KBM-7 (cell line): Measurements from ENCODE around the gene EPHA2.

Experiments used
- DNase-seq: peaks from one replicate; pipeline ENCODE4 v3.0.0-alpha.2; 2015
- in situ Hi-C: fragments of 300-500 bp; cut with MboI; formaldehyde crosslinking; loops from 2 replicates; pipeline ENCODE4 v1.14.3; 2020; ENCODE audit warnings: low sequenced_read_pairs, low pct_unique_long_range_greater_than_20kb, mixed read lengths

The EPHA2 gene

GRCh38 chr1:16153096-16153998 is 2.5 kb downstream of the EPHA2 start:
- DNase-seq = no peak
- in situ Hi-C loops = no loop called here

GRCh38 chr1:16152481-16153087 is 3.3 kb downstream of the EPHA2 start:
- in situ Hi-C loops = no loop called here

GRCh38 chr1:16151995-16152384 is 3.9 kb downstream of the EPHA2 start:
- in situ Hi-C loops = no loop called here
- DNase-seq = no peak

More at GRCh38 chr1:16152481-16153087, 3.3 kb downstream of the EPHA2 start:
- no peak for DNase-seq

GRCh38 chr1:16151196-16151994 is 4.5 kb downstream of the EPHA2 start:
- peak; percentile 70 for DNase-seq
- in situ Hi-C loops = no loop called here

GRCh38 chr1:16150508-16150907 is 5.4 kb downstream of the EPHA2 start:
- in situ Hi-C loops = no loop called here
- DNase-seq = no peak

- no peak for DNase-seq
- in situ Hi-C loops = no loop called here
These were observed 6.0 kb downstream of the EPHA2 start for GRCh38 chr1:16149702-16150488.

GRCh38 chr1:16149146-16149545 is 6.7 kb downstream of the EPHA2 start:
- in situ Hi-C loops = no loop called here
- DNase-seq = no peak

GRCh38 chr1:16148329-16149092 is 7.4 kb downstream of the EPHA2 start:
- in situ Hi-C loops = no loop called here
- DNase-seq = no peak

- in situ Hi-C loops = no loop called here
- DNase-seq = no peak
These were observed 8.5 kb downstream of the EPHA2 start for GRCh38 chr1:16147156-16147926.

GRCh38 chr1:16146279-16147155 is 9.4 kb downstream of the EPHA2 start:
- in situ Hi-C loops = no loop called here
- peak; percentile 57 for DNase-seq

- in situ Hi-C loops = no loop called here
- no peak for DNase-seq
These were observed 10.1 kb downstream of the EPHA2 start for GRCh38 chr1:16145662-16146278.

- no peak for DNase-seq
- in situ Hi-C loops = no loop called here
These were observed 10.7 kb downstream of the EPHA2 start for GRCh38 chr1:16145030-16145661.

- no peak for DNase-seq
- in situ Hi-C loops = no loop called here
These were observed 11.4 kb downstream of the EPHA2 start for GRCh38 chr1:16144325-16145029.

GRCh38 chr1:16143566-16144324 is 12.1 kb downstream of the EPHA2 start:
- in situ Hi-C loops = no loop called here
- DNase-seq = no peak
